Measurements from ENCODE around the gene PTPN13. TPM values are rescaled to one million over a fixed set of nuclear protein-coding genes. Genes with fewer than 3 reads are reported as not detected.

PTPN13 gene
- total RNA-seq = 100 to 1,000 TPM in 1 of 2 donors, 10 to 100 TPM in 1; 66.3 to 170 TPM
- 10 to 100 TPM; 21.7 to 23.0 TPM for polyA plus RNA-seq (ENCODE audit: insufficient read length in 2 of 2)
- long read RNA-seq, donor 1, partial matches to known transcripts = 8 of 8 reads
- long read RNA-seq, donor 1, other reads (novel, unspliced or antisense) = 0 of 8 reads
- long read RNA-seq, donor 2 = 0 reads
- long read RNA-seq, donor 3 = 0 reads
- long read RNA-seq, donor 4, partial matches to known transcripts = 29 of 29 reads
- long read RNA-seq, donor 4, other reads (novel, unspliced or antisense) = 0 of 29 reads

GRCh38 chr4:86593688-86594558, at the start of gene PTPN13:
PTPN13 (plus strand) TSS chr4:86594315; CDS start chr4:86635257, 40,942 bp downstream.
- peak; percentile 91 to 99 (median 94) for DNase-seq (ENCODE audit: low read depth in 4 of 6, low spot score in 6 of 6)
- H3K4me1 ChIP-seq (ENCODE audit: control insufficient read depth, insufficient read depth, low read length) = peaks cover 7% of the 10 kb centered on the region
- peak within 1 kb of the TSS; percentile 95 for H3K4me3 ChIP-seq (ENCODE audit: low read depth, low read length)
- peak within 1 kb of the TSS; percentile 98 for H3K27ac ChIP-seq (ENCODE audit: low read depth, low read length)
- no peaks in the 10 kb centered on the region for H3K36me3 ChIP-seq (ENCODE audit: control insufficient read depth, insufficient read depth, low read length)
- under 1% methylated on average over 43 of the region's 60 CpGs for WGBS (ENCODE audit: insufficient coverage)
- no peaks in the 10 kb centered on the region for H3K27me3 ChIP-seq (ENCODE audit: control insufficient read depth, insufficient read depth, low read length)
- H3K9me3 ChIP-seq (ENCODE audit: control insufficient read depth, insufficient read depth, low read length) = no peaks in the 10 kb centered on the region

DNA sequence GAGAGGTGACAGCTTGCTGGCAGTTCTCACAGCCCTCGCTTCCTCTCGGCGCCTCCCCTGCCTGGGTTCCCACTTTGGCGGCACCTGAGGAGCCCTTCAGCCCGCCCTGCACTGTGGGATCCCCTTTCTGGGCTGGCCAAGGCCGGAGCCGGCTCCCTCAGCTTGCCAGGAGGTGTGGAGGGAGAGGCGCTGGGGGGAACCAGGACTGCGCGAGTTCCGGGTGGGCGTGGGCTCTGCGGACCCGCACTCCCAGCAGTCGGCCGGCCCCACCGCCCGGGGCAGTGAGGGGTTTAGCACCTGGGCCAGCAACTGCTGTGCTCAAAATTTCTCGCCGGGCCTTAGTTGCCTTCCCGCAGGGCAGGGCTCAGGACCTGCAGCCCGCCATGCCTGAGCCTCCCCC, 47.0 kb upstream of the PTPN13 start:
- 95% methylated on average over 22 of the region's 22 CpGs for WGBS (ENCODE audit: insufficient coverage)
- Histone ChIP-seq H3K9me3 (ENCODE audit: control insufficient read depth, insufficient read depth, low read length) (no peaks in the 10 kb centered on the region), H3K4me3 (ENCODE audit: low read depth, low read length) (no peak overlapping the region)

GRCh38 chr4:86549163-86549788, 44.8 kb upstream of the PTPN13 start:
- peaks cover 3% of the 10 kb centered on the region for H3K36me3 ChIP-seq (ENCODE audit: control insufficient read depth, insufficient read depth, low read length)
- no peaks in the 10 kb centered on the region for H3K4me1 ChIP-seq (ENCODE audit: control insufficient read depth, insufficient read depth, low read length)
- no peaks in the 10 kb centered on the region for H3K9me3 ChIP-seq (ENCODE audit: control insufficient read depth, insufficient read depth, low read length)
- WGBS (ENCODE audit: insufficient coverage) = no CpG with 5 or more reads among the region's 4 CpGs
- no peak for DNase-seq (ENCODE audit: low read depth in 4 of 6, low spot score in 6 of 6)
- no peak overlapping the region for H3K4me3 ChIP-seq (ENCODE audit: low read depth, low read length)
- H3K27me3 ChIP-seq (ENCODE audit: control insufficient read depth, insufficient read depth, low read length) = no peaks in the 10 kb centered on the region
- H3K27ac ChIP-seq (ENCODE audit: low read depth, low read length) = no peak overlapping the region

More for the DNA sequence above, 47.0 kb upstream of the PTPN13 start:
- Histone ChIP-seq H3K4me1 (ENCODE audit: control insufficient read depth, insufficient read depth, low read length) (no peaks in the 10 kb centered on the region), H3K27ac (ENCODE audit: low read depth, low read length) (no peak overlapping the region), H3K36me3 (ENCODE audit: control insufficient read depth, insufficient read depth, low read length) (peaks cover 3% of the 10 kb centered on the region), H3K27me3 (ENCODE audit: control insufficient read depth, insufficient read depth, low read length) (no peaks in the 10 kb centered on the region)
- no peak for DNase-seq (ENCODE audit: low read depth in 4 of 6, low spot score in 6 of 6)

DNA sequence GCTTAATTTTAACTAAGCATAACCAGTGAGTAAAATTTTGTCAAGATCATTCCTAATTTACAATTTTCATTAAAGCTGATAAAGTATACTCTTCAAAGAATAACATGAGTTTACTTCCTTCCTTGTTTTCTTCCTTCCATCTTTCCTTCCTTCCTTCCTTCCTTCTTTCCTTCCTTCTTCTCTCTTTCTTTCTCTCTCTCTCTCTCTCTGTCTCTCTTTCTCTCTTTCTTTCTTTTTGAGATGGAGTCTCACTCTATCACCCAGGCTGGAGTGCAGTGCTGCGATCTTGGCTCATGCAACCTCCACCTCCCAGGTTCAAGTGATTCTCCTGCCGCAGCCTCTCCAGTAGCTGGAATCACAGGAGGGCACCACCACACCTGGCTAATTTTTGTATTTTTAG, 42.7 kb upstream of the PTPN13 start:
- no peaks in the 10 kb centered on the region for H3K4me1 ChIP-seq (ENCODE audit: control insufficient read depth, insufficient read depth, low read length)
- H3K27me3 ChIP-seq (ENCODE audit: control insufficient read depth, insufficient read depth, low read length) = no peaks in the 10 kb centered on the region
- no peak for DNase-seq (ENCODE audit: low read depth in 4 of 6, low spot score in 6 of 6)
- WGBS (ENCODE audit: insufficient coverage) = no CpG with 5 or more reads among the region's 2 CpGs
- no peaks in the 10 kb centered on the region for H3K9me3 ChIP-seq (ENCODE audit: control insufficient read depth, insufficient read depth, low read length)
- no peak overlapping the region for H3K27ac ChIP-seq (ENCODE audit: low read depth, low read length)
- peaks cover 3% of the 10 kb centered on the region for H3K36me3 ChIP-seq (ENCODE audit: control insufficient read depth, insufficient read depth, low read length)
- no peak overlapping the region for H3K4me3 ChIP-seq (ENCODE audit: low read depth, low read length)

- Histone ChIP-seq H3K27me3 (ENCODE audit: control insufficient read depth, insufficient read depth, low read length) (no peaks in the 10 kb centered on the region), H3K4me3 (ENCODE audit: low read depth, low read length) (no peak overlapping the region), H3K4me1 (ENCODE audit: control insufficient read depth, insufficient read depth, low read length) (no peaks in the 10 kb centered on the region), H3K36me3 (ENCODE audit: control insufficient read depth, insufficient read depth, low read length) (no peaks in the 10 kb centered on the region), H3K9me3 (ENCODE audit: control insufficient read depth, insufficient read depth, low read length) (no peaks in the 10 kb centered on the region), H3K27ac (ENCODE audit: low read depth, low read length) (no peak overlapping the region)
- DNase-seq (ENCODE audit: low read depth in 4 of 6, low spot score in 6 of 6) = no peak
Measured at GRCh38 chr4:86554646-86555045, 39.5 kb upstream of the PTPN13 start.

GRCh38 chr4:86556791-86557415, 37.2 kb upstream of the PTPN13 start:
- no peaks in the 10 kb centered on the region for H3K9me3 ChIP-seq (ENCODE audit: control insufficient read depth, insufficient read depth, low read length)
- DNase-seq (ENCODE audit: low read depth in 4 of 6, low spot score in 6 of 6) = no peak
- no peaks in the 10 kb centered on the region for H3K27me3 ChIP-seq (ENCODE audit: control insufficient read depth, insufficient read depth, low read length)

GRCh38 chr4:86557526-86557925, 36.6 kb upstream of the PTPN13 start:
- Histone ChIP-seq H3K36me3 (ENCODE audit: control insufficient read depth, insufficient read depth, low read length) (no peaks in the 10 kb centered on the region), H3K4me3 (ENCODE audit: low read depth, low read length) (no peak overlapping the region), H3K4me1 (ENCODE audit: control insufficient read depth, insufficient read depth, low read length) (no peaks in the 10 kb centered on the region), H3K27ac (ENCODE audit: low read depth, low read length) (no peak overlapping the region), H3K27me3 (ENCODE audit: control insufficient read depth, insufficient read depth, low read length) (no peaks in the 10 kb centered on the region), H3K9me3 (ENCODE audit: control insufficient read depth, insufficient read depth, low read length) (no peaks in the 10 kb centered on the region)
- no peak for DNase-seq (ENCODE audit: low read depth in 4 of 6, low spot score in 6 of 6)
- WGBS (ENCODE audit: insufficient coverage) = no CpG with 5 or more reads among the region's 1 CpG

More at GRCh38 chr4:86556791-86557415, 37.2 kb upstream of the PTPN13 start:
- Histone ChIP-seq H3K27ac (ENCODE audit: low read depth, low read length) (no peak overlapping the region), H3K4me1 (ENCODE audit: control insufficient read depth, insufficient read depth, low read length) (no peaks in the 10 kb centered on the region), H3K36me3 (ENCODE audit: control insufficient read depth, insufficient read depth, low read length) (no peaks in the 10 kb centered on the region), H3K4me3 (ENCODE audit: low read depth, low read length) (no peak overlapping the region)

DNA sequence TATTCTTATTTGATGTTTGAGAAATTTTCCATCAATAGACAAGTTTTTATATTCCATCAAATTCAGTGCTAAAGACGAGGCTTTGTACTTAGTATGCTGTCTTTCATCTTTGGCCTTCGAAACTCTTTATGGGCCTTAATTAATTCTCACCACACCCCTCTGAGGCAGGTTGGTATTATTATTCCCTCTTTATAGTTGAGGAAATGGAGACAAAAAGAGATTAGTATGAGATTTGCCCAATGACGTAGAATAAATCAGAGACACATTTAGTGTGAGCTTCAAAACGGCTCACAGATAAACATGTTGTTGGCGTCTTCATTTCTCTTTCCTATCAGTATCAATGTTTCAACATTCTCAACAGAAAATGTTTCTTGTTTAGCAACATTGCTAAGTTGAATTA, 35.9 kb upstream of the PTPN13 start:
- Histone ChIP-seq H3K27ac (ENCODE audit: low read depth, low read length) (no peak overlapping the region), H3K9me3 (ENCODE audit: control insufficient read depth, insufficient read depth, low read length) (no peaks in the 10 kb centered on the region)
- DNase-seq (ENCODE audit: low read depth in 4 of 6, low spot score in 6 of 6) = no peak

GRCh38 chr4:86558797-86559196, 35.3 kb upstream of the PTPN13 start:
- Histone ChIP-seq H3K9me3 (ENCODE audit: control insufficient read depth, insufficient read depth, low read length) (no peaks in the 10 kb centered on the region), H3K27ac (ENCODE audit: low read depth, low read length) (no peak overlapping the region), H3K27me3 (ENCODE audit: control insufficient read depth, insufficient read depth, low read length) (no peaks in the 10 kb centered on the region), H3K4me1 (ENCODE audit: control insufficient read depth, insufficient read depth, low read length) (no peaks in the 10 kb centered on the region), H3K4me3 (ENCODE audit: low read depth, low read length) (no peak overlapping the region), H3K36me3 (ENCODE audit: control insufficient read depth, insufficient read depth, low read length) (no peaks in the 10 kb centered on the region)
- no CpG with 5 or more reads among the region's 1 CpG for WGBS (ENCODE audit: insufficient coverage)
- DNase-seq (ENCODE audit: low read depth in 4 of 6, low spot score in 6 of 6) = no peak

More for the DNA sequence above, 35.9 kb upstream of the PTPN13 start:
- Histone ChIP-seq H3K4me1 (ENCODE audit: control insufficient read depth, insufficient read depth, low read length) (no peaks in the 10 kb centered on the region), H3K27me3 (ENCODE audit: control insufficient read depth, insufficient read depth, low read length) (no peaks in the 10 kb centered on the region), H3K4me3 (ENCODE audit: low read depth, low read length) (no peak overlapping the region), H3K36me3 (ENCODE audit: control insufficient read depth, insufficient read depth, low read length) (no peaks in the 10 kb centered on the region)
- 83% methylated on average over 1 of the region's 5 CpGs for WGBS (ENCODE audit: insufficient coverage)

Data from spinal cord (tissue), 10 donors.